ENCODE data around the gene PTPRC.

- TF ChIP-seq SP1 (IDR thresholded peaks at IDR 0.05) (no peak), SUZ12 (IDR thresholded peaks at IDR 0.05) (no peak)
Observed at GRCh38 chr1:198681831-198682759, 43.3 kb downstream of the PTPRC start.

All from HEK293T (cell line).